GM19351 (cell line): Measurements from ENCODE around the gene SMOC1.

Experiments used
- ATAC-seq: cut with Tn5 transposase; IDR thresholded peaks from one replicate; pipeline ENCODE4 v1.9.1; 2021; ENCODE audit warnings: mild to moderate bottlenecking, moderate library complexity; ENCODE audit not compliant: unreplicated experiment

SMOC1 gene

GRCh38 chr14:69937367-69938081, 58.3 kb downstream of the SMOC1 start:
- ATAC-seq: no peak

GRCh38 chr14:69938751-69939150, 59.5 kb downstream of the SMOC1 start:
- ATAC-seq: no peak

GRCh38 chr14:69941768-69942742, 62.8 kb downstream of the SMOC1 start:
- no peak for ATAC-seq

- ATAC-seq: no peak
Observed at GRCh38 chr14:69943084-69943780, 64.0 kb downstream of the SMOC1 start.

GRCh38 chr14:69945347-69945746, 66.1 kb downstream of the SMOC1 start:
- no peak for ATAC-seq

- no peak for ATAC-seq
Observed at GRCh38 chr14:69945912-69946311, 66.7 kb downstream of the SMOC1 start.

- ATAC-seq: no peak
Observed at GRCh38 chr14:69948351-69948750, 69.1 kb downstream of the SMOC1 start.

- no peak for ATAC-seq
Observed at GRCh38 chr14:69951263-69951662, 72.0 kb downstream of the SMOC1 start.

GRCh38 chr14:69951935-69952334, 72.7 kb downstream of the SMOC1 start:
- ATAC-seq: no peak

GRCh38 chr14:69953266-69953915, 74.2 kb downstream of the SMOC1 start:
- ATAC-seq: no peak

- no peak for ATAC-seq
Observed at GRCh38 chr14:69955855-69956845, 76.9 kb downstream of the SMOC1 start.

- ATAC-seq: no peak
Observed at GRCh38 chr14:69956970-69957369, 77.8 kb downstream of the SMOC1 start.

- no peak for ATAC-seq
Observed at GRCh38 chr14:69957986-69958385, 78.8 kb downstream of the SMOC1 start.

GRCh38 chr14:69959136-69959535, 79.9 kb downstream of the SMOC1 start:
- ATAC-seq: no peak

- ATAC-seq: no peak
Observed at GRCh38 chr14:69960296-69960695, 81.1 kb downstream of the SMOC1 start.

GRCh38 chr14:69963966-69964365, 84.8 kb downstream of the SMOC1 start:
- no peak for ATAC-seq

GRCh38 chr14:69964841-69965240, 85.6 kb downstream of the SMOC1 start:
- ATAC-seq: no peak

GRCh38 chr14:69968132-69968531, 88.9 kb downstream of the SMOC1 start:
- no peak for ATAC-seq

- no peak for ATAC-seq
Observed at GRCh38 chr14:69968681-69969080, 89.5 kb downstream of the SMOC1 start.

GRCh38 chr14:69972755-69973154, 93.5 kb downstream of the SMOC1 start:
- ATAC-seq: no peak
